Skeletal muscle cell (primary cell): ENCODE data around the gene GLDN.
"Not testable (repeated sequence)": the region's sequence is repeated elsewhere in the genome, so short reads cannot be mapped to it uniquely, and the experiment has no call there.

Source experiments
- DNase-seq: peaks from one replicate; pipeline ENCODE4 v3.0.0-alpha.2; 2010; ENCODE audit warnings: low read depth
- H3K4me3 ChIP-seq: 2 replicates; pipeline ENCODE4 v1.5.1; 2011; ENCODE audit warnings: low read depth, mild to moderate bottlenecking, control low read depth, low read length, moderate library complexity

The GLDN gene

GRCh38 chr15:51414256-51414860, 72.9 kb downstream of the GLDN start:
- no peak for DNase-seq
- no peak overlapping the region for H3K4me3 ChIP-seq

- DNase-seq = no peak
- no peak overlapping the region for H3K4me3 ChIP-seq
Measured at GRCh38 chr15:51416129-51416528, 74.7 kb downstream of the GLDN start.

GRCh38 chr15:51423040-51423439, 81.6 kb downstream of the GLDN start:
- DNase-seq, H3K4me3 ChIP-seq: not testable (repeated sequence)

GRCh38 chr15:51424780-51425179, 83.3 kb downstream of the GLDN start:
- H3K4me3 ChIP-seq = no peak overlapping the region
- no peak for DNase-seq

GRCh38 chr15:51425517-51426040, 84.1 kb downstream of the GLDN start:
- H3K4me3 ChIP-seq = no peak overlapping the region
- no peak for DNase-seq

- H3K4me3 ChIP-seq = no peak overlapping the region
- no peak for DNase-seq
Measured at GRCh38 chr15:51438526-51438925, 97.1 kb downstream of the GLDN start.

- no peak for DNase-seq
- no peak overlapping the region for H3K4me3 ChIP-seq
Measured at GRCh38 chr15:51443282-51443914, 101.9 kb downstream of the GLDN start.

GRCh38 chr15:51444112-51444511, 102.7 kb downstream of the GLDN start:
- no peak for DNase-seq
- no peak overlapping the region for H3K4me3 ChIP-seq

GRCh38 chr15:51444807-51445206, 103.4 kb downstream of the GLDN start:
- DNase-seq = no peak

GRCh38 chr15:51446029-51446744, 104.7 kb downstream of the GLDN start:
- not testable (repeated sequence) for H3K4me3 ChIP-seq, DNase-seq

More at GRCh38 chr15:51444807-51445206, 103.4 kb downstream of the GLDN start:
- no peak overlapping the region for H3K4me3 ChIP-seq

GRCh38 chr15:51447855-51448621, 106.6 kb downstream of the GLDN start:
- no peak for DNase-seq

GRCh38 chr15:51448622-51449399, 107.4 kb downstream of the GLDN start:
- DNase-seq = no peak
- H3K4me3 ChIP-seq = no peak overlapping the region

More at GRCh38 chr15:51447855-51448621, 106.6 kb downstream of the GLDN start:
- no peak overlapping the region for H3K4me3 ChIP-seq

- H3K4me3 ChIP-seq = no peak overlapping the region
- no peak for DNase-seq
Measured at GRCh38 chr15:51450001-51450400, 108.5 kb downstream of the GLDN start.
